GM03348 (cell line): ENCODE results near the gene CTU2.

ENCODE experiments used
- DNase-seq: peaks from one replicate; pipeline ENCODE4 v3.0.0; 2012; ENCODE audit warnings: low spot score

Gene CTU2

DNA sequence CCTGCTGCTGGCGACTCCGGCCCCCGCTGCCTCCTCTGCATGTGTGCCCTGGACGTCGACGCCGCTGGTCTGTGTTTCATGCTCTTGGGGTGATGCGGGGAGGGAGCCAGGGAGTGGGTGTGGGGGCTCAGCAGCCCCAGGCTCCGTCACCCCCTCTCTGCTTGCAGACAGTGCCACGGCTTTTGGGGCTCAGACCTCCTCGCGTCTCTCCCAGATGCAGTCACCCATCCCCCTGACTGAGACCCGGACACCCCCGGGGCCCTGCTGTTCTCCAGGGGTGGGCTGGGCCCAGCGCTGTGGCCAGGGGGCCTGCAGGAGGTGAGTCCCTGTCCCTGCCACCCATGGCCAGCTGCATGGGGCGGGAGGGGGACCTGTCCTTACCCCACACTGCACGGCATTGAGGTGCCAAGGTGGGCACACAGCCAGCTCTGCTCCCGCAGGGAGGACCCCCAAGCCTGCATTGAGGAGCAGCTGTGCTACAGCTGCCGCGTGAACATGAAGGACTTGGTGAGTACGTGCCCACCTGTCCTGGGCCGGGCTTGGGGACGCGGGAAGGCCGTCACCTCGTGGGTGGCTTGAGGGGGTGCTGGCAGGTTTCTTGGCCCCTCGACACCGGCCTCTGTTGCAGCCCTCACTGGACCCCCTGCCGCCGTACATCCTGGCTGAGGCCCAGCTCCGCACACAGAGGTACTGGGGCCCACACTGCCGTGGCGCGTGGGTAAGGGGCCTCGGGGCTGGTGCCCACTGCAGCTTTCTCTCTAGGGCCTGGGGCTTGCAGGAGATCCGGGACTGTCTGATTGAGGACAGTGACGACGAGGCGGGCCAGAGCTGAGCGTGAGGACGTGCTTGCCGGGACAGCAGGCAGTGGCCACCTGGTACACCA, 8.4 kb downstream of the CTU2 start:
- DNase-seq, result no peak

DNA sequence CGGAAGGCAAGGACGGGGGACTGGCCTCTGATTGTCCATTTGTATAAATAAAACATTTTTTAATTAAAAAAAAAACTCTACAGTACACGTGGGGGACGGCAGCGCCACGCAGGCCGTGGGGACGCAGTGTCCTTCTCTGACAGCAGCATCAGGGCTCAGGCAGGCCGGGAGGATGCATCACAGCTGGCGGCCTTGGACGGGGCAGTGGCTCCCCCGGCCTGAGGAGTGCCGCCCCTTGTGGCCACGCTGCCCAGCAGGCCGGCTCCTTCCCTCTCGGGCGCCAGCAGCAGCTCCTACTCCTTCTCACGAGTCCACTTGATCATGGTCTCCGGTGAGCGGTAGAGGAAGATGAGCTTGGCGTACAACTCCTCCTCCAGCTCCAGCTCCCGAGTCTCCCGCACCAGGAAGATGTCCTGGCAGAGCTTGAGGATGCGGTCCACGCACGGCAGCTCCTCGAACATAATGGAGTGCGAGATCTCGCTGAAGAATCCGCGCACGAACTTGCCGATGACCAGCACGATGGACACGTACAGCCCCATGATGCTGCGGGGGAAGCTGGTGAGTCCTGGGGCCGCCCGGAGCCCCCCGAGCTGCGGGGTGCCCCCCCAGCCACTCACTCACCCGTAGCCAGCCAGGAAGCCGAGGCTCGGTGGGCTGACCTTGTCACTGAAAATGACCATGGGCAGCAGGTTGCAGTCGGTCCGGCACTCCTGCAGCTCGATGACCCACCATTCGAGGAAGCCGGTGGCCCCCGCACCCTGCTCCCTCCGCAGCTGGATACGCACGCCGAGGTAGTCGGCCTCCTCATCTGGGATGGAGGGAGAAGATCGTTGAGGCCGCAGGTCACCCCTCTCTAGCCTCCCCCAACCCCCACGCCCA, 9.2 kb downstream of the CTU2 start:
- no peak for DNase-seq

DNA sequence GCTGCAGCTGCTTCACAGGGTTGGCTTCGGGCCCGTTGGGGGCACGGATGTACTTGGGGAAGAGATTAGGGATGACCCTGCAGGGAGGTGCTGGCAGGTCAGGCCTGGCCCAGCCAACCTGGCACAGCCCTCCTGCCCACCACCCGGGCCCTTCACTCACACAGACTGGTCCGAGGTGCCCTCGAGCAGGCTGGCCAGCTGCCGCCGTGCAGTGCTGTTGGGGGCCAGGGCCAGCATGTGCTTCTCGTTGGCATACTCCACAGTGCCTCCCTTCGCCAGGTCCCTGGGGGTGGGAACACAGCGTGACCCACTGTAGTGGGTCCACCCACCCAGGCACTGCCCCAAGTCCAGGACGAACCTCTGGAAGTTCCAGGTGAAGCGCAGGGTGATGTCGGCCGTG, 9.9 kb downstream of the CTU2 start:
- no peak for DNase-seq

DNA sequence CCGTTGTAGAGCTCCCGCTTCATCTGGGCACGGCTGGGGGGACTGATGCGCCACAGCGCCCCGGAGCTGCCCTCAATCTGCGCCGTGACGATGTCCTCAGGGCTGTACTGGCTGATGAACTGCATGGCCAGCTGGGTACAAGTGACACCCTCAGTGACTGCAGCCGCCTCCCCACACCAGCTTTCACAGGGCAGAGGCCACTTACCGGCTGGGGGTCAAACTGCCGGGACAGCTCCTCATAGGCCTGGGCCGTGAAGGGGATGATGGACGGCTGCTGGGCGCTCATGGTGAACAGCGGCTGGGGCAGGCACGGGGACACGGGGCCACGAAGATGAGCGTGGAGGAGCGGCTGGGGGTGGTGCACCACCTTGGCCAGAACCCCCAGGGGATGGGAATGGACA, 10.3 kb downstream of the CTU2 start:
- DNase-seq, result no peak

DNA sequence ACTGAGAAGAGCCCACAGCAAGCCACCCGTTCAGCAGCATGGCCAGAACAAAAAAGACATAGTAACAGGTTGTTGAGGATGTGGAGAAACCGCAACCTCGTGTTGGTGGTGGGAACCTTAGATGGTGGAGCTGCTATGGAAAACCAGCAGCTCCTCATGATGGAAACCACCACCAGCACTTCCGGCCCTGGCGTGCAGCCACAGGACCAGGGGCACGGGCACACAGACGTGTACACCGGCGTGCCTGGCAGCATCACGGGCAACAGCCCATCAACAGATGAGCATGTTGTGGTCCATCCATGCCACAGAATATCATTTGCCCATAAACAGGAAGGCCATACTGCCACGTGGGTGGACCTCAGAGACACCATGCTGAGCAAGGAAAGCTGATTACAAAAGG, 11.9 kb downstream of the CTU2 start:
- DNase-seq, result no peak

DNA sequence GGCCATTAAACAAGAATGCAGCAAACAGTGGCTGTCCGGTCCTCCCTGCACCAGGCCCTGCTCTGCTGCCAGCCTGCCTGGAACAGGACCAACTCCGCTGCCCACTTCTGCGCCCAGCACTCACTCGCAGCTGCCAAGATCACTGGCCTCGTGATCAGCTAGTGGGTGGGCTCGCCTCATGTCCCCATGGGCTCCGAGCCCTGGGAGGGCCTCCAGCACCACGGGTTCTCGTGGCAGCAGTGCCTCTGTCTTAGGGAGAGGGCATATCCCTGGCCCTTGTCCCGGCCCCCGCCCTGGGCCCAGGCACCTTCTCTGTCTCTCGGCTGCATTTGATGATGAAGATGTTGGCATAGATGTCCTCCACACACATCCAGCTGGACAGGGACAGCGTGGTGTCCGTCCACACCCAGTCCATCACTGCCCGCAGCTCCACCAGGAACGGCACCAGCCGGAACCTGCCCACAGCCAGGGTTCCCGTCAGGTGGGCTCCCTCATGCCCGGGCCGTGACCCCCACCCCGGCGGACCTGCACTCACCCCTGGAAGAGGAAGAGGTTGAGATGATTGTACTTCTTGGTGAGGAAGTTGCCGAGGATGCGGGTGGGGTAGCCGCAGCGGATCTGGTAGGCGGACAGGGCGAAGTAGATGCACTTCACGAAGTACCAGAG, 13.1 kb downstream of the CTU2 start:
- DNase-seq, result no peak

DNA sequence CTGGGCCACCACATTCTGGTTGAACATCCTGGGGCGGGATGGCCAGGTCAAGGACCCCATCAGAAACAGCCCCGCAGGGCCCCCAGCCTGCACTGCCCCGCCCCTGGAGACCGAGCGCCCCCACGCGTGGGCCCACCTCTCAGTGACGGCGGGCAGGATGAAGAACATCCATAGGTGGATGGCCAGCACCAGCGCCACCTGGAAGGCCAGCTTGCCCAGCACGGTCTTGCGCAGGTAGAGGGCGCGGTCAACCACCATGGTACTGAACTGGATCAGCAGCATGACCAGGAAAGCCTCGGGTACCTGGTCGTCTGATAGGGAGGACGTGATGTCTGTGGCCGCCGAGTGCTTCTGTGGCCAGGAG, 13.6 kb downstream of the CTU2 start:
- DNase-seq, result no peak

DNA sequence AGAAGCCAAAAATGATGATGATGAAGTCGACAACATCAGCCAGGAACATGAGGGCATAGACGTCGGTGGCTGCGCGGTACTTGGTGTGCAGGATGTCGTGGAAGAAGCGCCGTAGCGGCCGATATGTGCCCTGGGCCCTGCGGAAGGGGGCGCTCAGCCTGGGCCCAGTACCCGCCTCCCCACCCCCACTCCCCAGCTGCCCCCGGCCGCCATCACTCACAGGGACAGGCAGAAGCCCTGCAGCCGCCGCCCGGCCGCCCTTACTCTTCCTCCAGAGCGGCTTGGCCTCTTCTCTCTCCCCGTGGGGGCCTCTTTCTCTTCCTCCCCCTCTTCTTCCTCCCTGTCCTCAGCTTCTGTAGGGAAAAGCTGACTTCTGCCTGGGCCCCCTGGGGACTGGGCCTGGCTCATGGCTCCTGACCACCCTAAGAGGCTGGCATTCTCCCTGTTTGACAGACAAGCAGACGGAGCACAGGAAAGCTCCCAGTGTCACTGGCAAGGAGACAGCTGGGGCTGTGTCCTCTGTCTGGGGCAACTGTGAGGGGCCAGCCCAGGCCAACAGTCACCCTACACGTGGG, 14.2 kb downstream of the CTU2 start:
- no peak for DNase-seq

DNA sequence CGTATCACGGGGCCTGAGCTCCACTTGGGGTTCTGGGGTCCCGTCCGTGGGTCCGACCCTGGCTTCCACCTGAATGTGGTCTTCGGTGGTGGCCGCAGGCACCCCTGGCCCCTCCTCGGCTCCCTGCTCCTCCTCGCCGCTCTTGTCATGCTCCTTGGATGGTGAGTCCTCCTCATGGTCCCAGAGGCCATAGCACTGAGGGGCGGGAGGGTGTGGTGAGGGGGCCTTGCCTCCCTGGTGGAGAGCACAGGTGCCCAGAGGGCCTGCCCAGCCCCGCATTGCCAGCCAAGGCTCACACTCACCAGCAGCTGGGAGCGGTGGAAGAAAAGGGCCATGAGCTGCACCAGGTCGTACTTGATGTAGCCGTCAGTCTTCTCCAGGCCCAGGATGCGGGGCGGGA, 14.9 kb downstream of the CTU2 start:
- no peak for DNase-seq

DNA sequence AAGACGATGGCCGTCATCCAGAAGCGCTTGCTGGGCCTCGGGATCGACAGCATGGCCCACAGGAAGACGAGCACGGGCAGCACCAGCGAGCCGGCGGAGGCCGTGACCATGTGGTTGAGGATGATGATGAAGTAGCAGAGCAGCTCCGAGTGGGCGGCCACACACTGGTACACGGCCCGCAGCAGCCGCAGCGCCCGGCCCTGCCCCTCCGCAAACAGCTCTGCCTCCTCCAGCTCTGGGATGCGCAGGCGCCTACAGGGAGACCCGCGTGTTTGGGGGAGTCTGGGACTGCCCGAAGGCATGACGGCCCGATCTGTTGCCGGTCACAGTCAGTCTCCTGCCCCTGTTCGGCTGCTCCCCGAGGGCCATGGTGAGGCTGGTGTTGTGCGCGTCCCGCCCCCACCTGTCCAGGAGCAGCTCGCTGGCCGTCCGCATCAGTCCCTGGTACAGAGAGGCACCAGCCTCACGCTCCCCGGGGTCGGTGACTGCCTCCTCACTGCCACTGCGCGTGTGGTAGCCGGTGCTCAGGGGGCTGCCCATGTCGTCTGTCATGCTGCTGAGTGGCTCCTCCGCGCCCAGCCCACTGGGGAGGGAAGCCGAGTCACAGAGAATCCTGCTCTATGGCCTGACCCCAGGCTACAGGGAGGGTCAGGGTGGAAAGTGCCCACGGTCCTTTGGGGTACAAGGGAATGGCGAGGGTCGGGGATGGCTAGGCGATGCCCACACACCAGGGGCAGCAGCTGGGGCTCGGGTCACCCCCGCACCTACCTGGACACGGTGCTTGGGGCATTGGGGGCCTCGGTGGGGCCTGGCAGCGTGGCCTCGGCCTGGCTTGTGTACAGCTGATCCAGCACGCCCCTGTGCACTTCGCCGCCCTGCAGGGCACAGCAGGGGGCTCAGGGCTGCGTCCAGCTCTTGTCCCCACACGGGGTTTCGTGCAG, 15.8 kb downstream of the CTU2 start:
- no peak for DNase-seq

DNA sequence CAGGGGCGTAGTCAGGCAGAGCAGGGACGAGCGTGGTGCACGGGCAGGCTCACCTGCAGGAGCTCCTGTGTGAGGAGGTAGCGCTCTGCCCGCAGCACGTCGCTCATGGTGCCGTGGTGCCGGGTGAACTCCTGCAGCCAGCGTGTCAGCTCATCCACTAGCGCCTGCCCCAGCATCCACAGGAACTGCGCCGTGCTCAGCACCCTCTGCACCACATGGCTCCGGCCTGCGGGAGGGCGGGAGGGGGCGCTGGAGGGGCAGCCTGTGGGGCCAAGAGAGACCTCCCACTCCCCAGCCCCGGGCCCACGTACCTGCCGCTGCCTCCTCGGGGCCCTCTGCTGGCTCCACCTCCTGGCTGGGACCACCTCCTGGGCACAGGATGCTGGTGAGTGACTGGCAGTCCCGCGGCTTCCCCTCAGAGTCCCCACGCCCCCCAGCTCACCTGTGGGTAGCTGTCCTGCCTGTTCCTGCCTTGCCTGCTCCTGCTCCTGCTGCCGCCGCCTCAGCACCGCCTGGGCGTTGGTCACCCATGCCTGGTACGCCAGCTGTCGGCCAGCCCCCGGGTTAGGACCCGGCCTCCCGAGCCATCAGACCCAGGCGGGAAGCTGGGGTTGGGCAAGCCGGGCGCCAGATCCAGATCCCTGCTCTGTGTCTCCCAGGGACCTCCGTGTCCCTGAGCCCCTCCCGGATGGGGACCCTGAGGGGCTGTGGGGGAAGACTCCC, 16.6 kb downstream of the CTU2 start:
- DNase-seq, result no peak

DNA sequence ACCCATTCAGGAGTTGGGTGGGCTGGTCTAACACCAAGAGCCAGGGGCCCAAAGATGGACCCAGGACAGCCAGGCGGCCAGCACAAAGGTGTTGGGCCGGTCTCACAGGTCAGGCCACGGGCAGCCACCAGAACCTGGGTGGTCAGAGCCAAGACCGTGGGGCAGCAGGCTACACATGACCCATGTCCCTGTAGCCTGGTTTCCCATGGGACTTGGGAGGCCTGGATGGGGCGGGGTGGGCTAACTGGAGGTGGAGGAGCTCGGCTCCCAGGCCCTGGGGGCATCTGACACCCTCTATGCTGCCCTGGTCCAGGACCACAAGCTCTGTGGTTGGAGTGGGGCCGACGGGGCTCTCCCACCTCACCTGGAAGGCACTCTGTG, 17.2 kb downstream of the CTU2 start:
- no peak for DNase-seq

DNA sequence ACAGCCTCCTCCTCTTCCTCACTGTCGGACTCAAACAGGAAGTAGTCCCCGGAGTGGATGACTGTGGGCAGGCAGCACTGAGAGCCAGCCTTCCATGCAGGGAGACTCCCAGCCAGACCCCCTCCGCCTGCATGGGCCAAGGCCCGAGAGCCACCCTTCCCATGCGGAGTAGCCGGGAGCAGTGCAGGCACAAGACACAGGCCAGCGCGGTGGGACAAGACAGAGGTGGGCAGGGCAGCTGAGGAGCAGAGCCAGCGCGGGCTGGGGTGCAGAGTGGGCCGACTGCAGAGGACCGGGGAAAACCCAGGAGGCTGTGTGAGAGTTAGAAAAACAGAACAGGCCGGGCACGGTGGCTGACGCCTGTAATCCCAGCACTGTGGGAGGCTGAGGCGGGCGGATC, 17.6 kb downstream of the CTU2 start:
- no peak for DNase-seq

DNA sequence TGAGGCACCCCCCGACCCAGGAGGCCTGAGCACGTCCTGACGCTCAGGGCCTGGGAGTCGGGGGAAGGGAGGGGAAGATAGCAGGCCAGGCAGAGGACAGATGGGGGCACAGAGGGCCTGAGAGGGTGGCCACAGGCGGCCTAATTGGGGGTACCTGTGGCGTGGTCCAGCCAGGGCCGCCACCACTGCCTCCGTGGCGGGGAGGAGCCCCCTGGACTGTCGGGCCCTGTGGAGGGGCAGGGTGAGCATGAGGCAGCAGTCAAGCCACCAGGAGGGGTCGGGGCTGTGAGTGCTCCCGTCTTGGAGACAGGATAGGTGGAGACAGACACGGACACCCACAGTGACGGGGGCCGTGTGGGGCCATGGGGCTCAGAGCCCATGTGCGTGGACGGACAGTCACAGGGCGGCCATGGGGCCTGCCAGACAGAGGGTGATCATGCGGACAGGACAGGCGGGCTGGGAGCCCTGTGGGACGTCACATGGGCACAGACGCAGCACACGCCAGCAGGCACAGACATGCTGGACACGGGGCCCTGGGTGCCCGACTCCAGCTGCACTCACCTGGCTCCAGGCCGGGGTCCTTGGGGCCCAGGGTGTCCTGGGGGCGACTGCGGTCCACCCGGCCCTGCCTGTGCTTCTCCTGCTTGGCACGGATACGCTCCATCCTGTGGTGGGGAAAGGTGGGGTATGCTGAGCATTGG, 18.7 kb downstream of the CTU2 start:
- no peak for DNase-seq

DNA sequence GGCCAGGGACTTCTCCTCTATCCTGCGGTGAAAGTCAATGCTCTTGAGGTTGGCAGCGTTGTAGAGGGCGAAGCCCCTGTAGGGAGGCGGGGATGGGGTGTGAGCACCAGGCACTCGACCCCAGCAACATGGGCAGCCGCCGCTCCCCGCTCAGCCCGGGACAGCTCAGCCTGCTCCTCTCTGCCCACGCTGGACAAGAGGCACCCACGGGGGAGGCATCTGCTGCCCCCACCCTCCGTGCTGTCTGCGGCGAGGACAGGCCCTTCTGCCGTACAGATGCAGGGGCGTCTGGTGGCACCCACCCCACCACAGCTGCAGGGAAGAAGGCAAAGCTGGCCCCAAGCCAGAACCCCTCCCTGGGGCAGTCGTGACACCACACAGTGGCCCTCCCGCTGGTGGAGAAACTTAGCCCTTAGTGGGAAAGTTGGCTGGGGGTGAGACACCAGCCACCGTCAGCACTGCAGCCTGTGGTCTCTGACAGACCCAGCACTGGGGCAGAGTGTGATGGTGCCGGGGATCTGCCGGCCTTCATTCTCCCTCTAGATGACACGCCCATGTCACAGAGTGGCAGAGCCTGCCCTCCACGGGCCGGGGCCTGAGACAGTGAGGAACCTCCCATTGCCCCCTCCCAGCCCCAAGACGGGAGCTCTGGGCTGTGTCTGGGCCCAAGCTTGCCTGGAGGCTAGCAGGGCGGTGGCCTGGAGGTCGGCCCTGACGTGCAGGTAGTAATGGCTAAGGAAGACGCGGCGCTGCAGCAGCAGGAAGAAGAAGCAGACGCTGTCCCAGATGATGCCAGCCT, 19.5 kb downstream of the CTU2 start:
- no peak for DNase-seq

DNA sequence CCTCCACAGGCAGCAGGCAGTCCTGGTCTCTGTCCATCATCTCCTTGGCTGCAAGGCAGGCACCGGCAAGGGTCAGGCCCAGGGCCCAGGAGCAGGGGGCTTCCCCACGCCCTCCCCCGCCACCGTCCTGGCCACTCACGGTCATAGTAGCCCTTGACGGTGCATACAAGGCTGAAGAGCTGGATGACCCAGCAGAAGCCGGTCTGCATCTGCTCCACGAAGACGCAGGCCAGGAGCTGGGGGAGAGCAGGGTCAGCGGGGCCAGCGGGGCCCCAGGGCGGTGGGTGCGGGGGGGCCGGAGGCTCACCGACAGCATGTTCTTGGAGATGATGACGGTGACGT, 20.1 kb downstream of the CTU2 start:
- no peak for DNase-seq

DNA sequence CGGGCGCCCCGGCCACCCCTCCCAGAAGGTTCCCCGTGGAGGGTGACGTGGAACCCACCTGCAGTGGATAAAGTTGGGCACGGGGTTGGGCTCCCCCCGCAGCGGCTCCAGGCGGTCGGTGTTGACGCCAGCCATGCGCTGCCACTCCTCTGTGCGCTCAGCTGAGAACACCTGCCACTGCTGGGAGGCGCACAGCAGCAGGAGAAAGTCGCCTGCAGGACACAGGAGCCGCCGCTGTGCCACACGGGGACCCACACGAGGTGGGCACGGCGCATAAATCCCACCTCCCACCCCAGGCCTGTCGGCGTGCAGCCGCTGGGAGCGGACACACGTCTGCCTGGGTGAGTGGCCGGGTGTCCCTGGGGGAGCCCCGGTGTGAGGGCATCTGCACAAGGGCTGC, 20.7 kb downstream of the CTU2 start:
- no peak for DNase-seq

DNA sequence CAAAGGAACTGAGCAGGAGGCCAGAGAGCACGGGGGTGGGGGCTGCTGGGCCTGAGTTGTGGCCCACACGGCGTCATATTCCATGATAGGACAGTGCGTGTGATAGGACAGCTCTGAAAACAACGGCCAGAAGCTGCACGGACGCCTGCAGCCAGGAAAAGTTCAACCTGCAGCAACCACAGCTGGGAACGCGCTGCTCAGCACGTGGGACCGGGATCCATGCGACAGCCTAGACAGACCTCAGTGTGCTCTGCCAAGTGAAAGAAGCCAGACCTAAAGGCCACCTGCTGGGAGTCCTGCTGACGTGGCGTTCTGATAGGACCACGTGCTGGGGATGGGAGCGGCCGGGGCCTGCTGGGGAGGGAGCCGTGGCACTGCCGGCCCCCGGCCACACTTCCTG, 21.6 kb downstream of the CTU2 start:
- DNase-seq, result no peak
